Femur (tissue), 1 donor: ENCODE results near the gene GBP2.

Experiments
- DNase-seq: peaks from one replicate; pipeline ENCODE4 v3.0.0-alpha.2; 2017

The GBP2 gene

GRCh38 chr1:89064632-89065031, 61.3 kb downstream of the GBP2 start:
- DNase-seq = no peak

GRCh38 chr1:89063094-89063493, 62.8 kb downstream of the GBP2 start:
- no peak for DNase-seq

- DNase-seq = no peak
Observed at GRCh38 chr1:89060091-89060490, 65.8 kb downstream of the GBP2 start.
